ENCODE measurements around the gene PIMREG. TPM values are rescaled to one million over a fixed set of nuclear protein-coding genes. Genes with fewer than 3 reads are reported as not detected.

The PIMREG gene
- not detected in 2 replicates for total RNA-seq (2014; rRNA removed; shearing (Covaris generic); ENCODE audit: low replicate concordance)

GRCh38 chr17:6443692-6444570, at the start of gene PIMREG:
PIMREG (plus strand) TSS chr17:6444455; CDS start chr17:6445111, 656 bp downstream.
- DNase-seq: no peak
- H3K4me3 ChIP-seq (ENCODE audit: low read length): no peak within 1 kb of the TSS
- H4K20me1 ChIP-seq (ENCODE audit: insufficient read depth, low read depth, low read length): peaks cover 8% of the 10 kb centered on the region; the same call in 1 of the 2 replicates
- H3K36me3 ChIP-seq (ENCODE audit: insufficient read depth, low read length): no peaks in the 10 kb centered on the region
- no peak within 1 kb of the TSS for H3K9ac ChIP-seq (ENCODE audit: low read length)
- no peaks in the 10 kb centered on the region for H3K4me1 ChIP-seq (ENCODE audit: low read length)
- H3K79me2 ChIP-seq (ENCODE audit: low read length): no peaks in the 10 kb centered on the region
- H3K9me2 ChIP-seq (replicated peaks; ENCODE audit: insufficient read depth, low read length): no peaks in the 10 kb centered on the region
- H2AFZ ChIP-seq (ENCODE audit: low read length): no peak within 1 kb of the TSS
- H3K27ac ChIP-seq (ENCODE audit: low read length): no peak within 1 kb of the TSS
- H3K4me2 ChIP-seq (ENCODE audit: low read depth, low read length, poor library complexity, severe bottlenecking): no peak within 1 kb of the TSS
- H3K27me3 ChIP-seq (ENCODE audit: low read length): no peaks in the 10 kb centered on the region
- H3K9me3 ChIP-seq (ENCODE audit: low read length): no peaks in the 10 kb centered on the region

GRCh38 chr17:6398955-6399354, 45.3 kb upstream of the PIMREG start:
- no peaks in the 10 kb centered on the region for H3K4me1 ChIP-seq (ENCODE audit: low read length)
- no peak overlapping the region for H3K4me3 ChIP-seq (ENCODE audit: low read length)
- no peak for DNase-seq
- no peak overlapping the region for H3K9ac ChIP-seq (ENCODE audit: low read length)
- no peaks in the 10 kb centered on the region for H3K9me2 ChIP-seq (replicated peaks; ENCODE audit: insufficient read depth, low read length)
- no peaks in the 10 kb centered on the region for H3K9me3 ChIP-seq (ENCODE audit: low read length)
- no peaks in the 10 kb centered on the region for H3K79me2 ChIP-seq (ENCODE audit: low read length)
- no peak overlapping the region for H3K27ac ChIP-seq (ENCODE audit: low read length)
- H3K27me3 ChIP-seq (ENCODE audit: low read length): no peaks in the 10 kb centered on the region
- no peak overlapping the region for H2AFZ ChIP-seq (ENCODE audit: low read length)
- no peaks in the 10 kb centered on the region for H3K36me3 ChIP-seq (ENCODE audit: insufficient read depth, low read length)
- H4K20me1 ChIP-seq (ENCODE audit: insufficient read depth, low read depth, low read length): no peaks in the 10 kb centered on the region
- H3K4me2 ChIP-seq (ENCODE audit: low read depth, low read length, poor library complexity, severe bottlenecking): no peak overlapping the region

GRCh38 chr17:6402258-6402657, 42.0 kb upstream of the PIMREG start:
- Histone ChIP-seq H3K9me2 (replicated peaks; ENCODE audit: insufficient read depth, low read length) (no peaks in the 10 kb centered on the region), H3K4me2 (ENCODE audit: low read depth, low read length, poor library complexity, severe bottlenecking) (no peak overlapping the region), H4K20me1 (ENCODE audit: insufficient read depth, low read depth, low read length) (no peaks in the 10 kb centered on the region), H3K27me3 (ENCODE audit: low read length) (no peaks in the 10 kb centered on the region), H3K4me1 (ENCODE audit: low read length) (no peaks in the 10 kb centered on the region), H2AFZ (ENCODE audit: low read length) (no peak overlapping the region), H3K27ac (ENCODE audit: low read length) (no peak overlapping the region), H3K9ac (ENCODE audit: low read length) (no peak overlapping the region), H3K4me3 (ENCODE audit: low read length) (no peak overlapping the region), H3K36me3 (ENCODE audit: insufficient read depth, low read length) (no peaks in the 10 kb centered on the region), H3K9me3 (ENCODE audit: low read length) (no peaks in the 10 kb centered on the region), H3K79me2 (ENCODE audit: low read length) (no peaks in the 10 kb centered on the region)
- DNase-seq: no peak

- Histone ChIP-seq H3K79me2 (ENCODE audit: low read length) (no peaks in the 10 kb centered on the region), H3K4me3 (ENCODE audit: low read length) (no peak overlapping the region), H2AFZ (ENCODE audit: low read length) (no peak overlapping the region), H3K4me1 (ENCODE audit: low read length) (no peaks in the 10 kb centered on the region), H3K27me3 (ENCODE audit: low read length) (no peaks in the 10 kb centered on the region), H3K9me3 (ENCODE audit: low read length) (no peaks in the 10 kb centered on the region), H3K9ac (ENCODE audit: low read length) (no peak overlapping the region), H4K20me1 (ENCODE audit: insufficient read depth, low read depth, low read length) (no peaks in the 10 kb centered on the region), H3K27ac (ENCODE audit: low read length) (no peak overlapping the region), H3K36me3 (ENCODE audit: insufficient read depth, low read length) (no peaks in the 10 kb centered on the region), H3K9me2 (replicated peaks; ENCODE audit: insufficient read depth, low read length) (no peaks in the 10 kb centered on the region), H3K4me2 (ENCODE audit: low read depth, low read length, poor library complexity, severe bottlenecking) (no peak overlapping the region)
- DNase-seq: no peak
These were observed 36.0 kb upstream of the PIMREG start for GRCh38 chr17:6408276-6408675.

GRCh38 chr17:6408735-6409134, 35.5 kb upstream of the PIMREG start:
- Histone ChIP-seq H3K27me3 (ENCODE audit: low read length) (no peaks in the 10 kb centered on the region), H3K36me3 (ENCODE audit: insufficient read depth, low read length) (no peaks in the 10 kb centered on the region), H3K4me2 (ENCODE audit: low read depth, low read length, poor library complexity, severe bottlenecking) (no peak overlapping the region), H3K4me3 (ENCODE audit: low read length) (no peak overlapping the region), H3K9ac (ENCODE audit: low read length) (no peak overlapping the region), H3K4me1 (ENCODE audit: low read length) (no peaks in the 10 kb centered on the region), H2AFZ (ENCODE audit: low read length) (no peak overlapping the region), H3K9me2 (replicated peaks; ENCODE audit: insufficient read depth, low read length) (no peaks in the 10 kb centered on the region), H3K79me2 (ENCODE audit: low read length) (no peaks in the 10 kb centered on the region), H4K20me1 (ENCODE audit: insufficient read depth, low read depth, low read length) (no peaks in the 10 kb centered on the region), H3K27ac (ENCODE audit: low read length) (no peak overlapping the region), H3K9me3 (ENCODE audit: low read length) (no peaks in the 10 kb centered on the region)
- DNase-seq: no peak

GRCh38 chr17:6413065-6413464, 31.2 kb upstream of the PIMREG start:
- no peak overlapping the region for H3K27ac ChIP-seq (ENCODE audit: low read length)
- H3K4me3 ChIP-seq (ENCODE audit: low read length): no peak overlapping the region
- H3K9ac ChIP-seq (ENCODE audit: low read length): no peak overlapping the region
- H3K36me3 ChIP-seq (ENCODE audit: insufficient read depth, low read length): no peaks in the 10 kb centered on the region
- H3K9me3 ChIP-seq (ENCODE audit: low read length): no peaks in the 10 kb centered on the region
- no peaks in the 10 kb centered on the region for H3K4me1 ChIP-seq (ENCODE audit: low read length)
- H3K4me2 ChIP-seq (ENCODE audit: low read depth, low read length, poor library complexity, severe bottlenecking): no peak overlapping the region
- no peaks in the 10 kb centered on the region for H3K27me3 ChIP-seq (ENCODE audit: low read length)
- H2AFZ ChIP-seq (ENCODE audit: low read length): no peak overlapping the region
- H3K9me2 ChIP-seq (replicated peaks; ENCODE audit: insufficient read depth, low read length): no peaks in the 10 kb centered on the region
- no peaks in the 10 kb centered on the region for H3K79me2 ChIP-seq (ENCODE audit: low read length)
- DNase-seq: peak; percentile 84
- H4K20me1 ChIP-seq (ENCODE audit: insufficient read depth, low read depth, low read length): no peaks in the 10 kb centered on the region

GRCh38 chr17:6415616-6416015, 28.6 kb upstream of the PIMREG start:
- no peak for DNase-seq
- no peak overlapping the region for H3K27ac ChIP-seq (ENCODE audit: low read length)

GRCh38 chr17:6420173-6420641, 24.0 kb upstream of the PIMREG start:
- H2AFZ ChIP-seq (ENCODE audit: low read length): no peak overlapping the region
- no peaks in the 10 kb centered on the region for H3K9me3 ChIP-seq (ENCODE audit: low read length)
- H3K4me1 ChIP-seq (ENCODE audit: low read length): no peaks in the 10 kb centered on the region
- no peak overlapping the region for H3K27ac ChIP-seq (ENCODE audit: low read length)
- DNase-seq: peak; percentile 47
- H3K79me2 ChIP-seq (ENCODE audit: low read length): no peaks in the 10 kb centered on the region
- no peak overlapping the region for H3K9ac ChIP-seq (ENCODE audit: low read length)
- no peak overlapping the region for H3K4me2 ChIP-seq (ENCODE audit: low read depth, low read length, poor library complexity, severe bottlenecking)
- no peaks in the 10 kb centered on the region for H3K9me2 ChIP-seq (replicated peaks; ENCODE audit: insufficient read depth, low read length)
- H3K4me3 ChIP-seq (ENCODE audit: low read length): no peak overlapping the region
- H3K27me3 ChIP-seq (ENCODE audit: low read length): no peaks in the 10 kb centered on the region
- no peaks in the 10 kb centered on the region for H3K36me3 ChIP-seq (ENCODE audit: insufficient read depth, low read length)
- H4K20me1 ChIP-seq (ENCODE audit: insufficient read depth, low read depth, low read length): no peaks in the 10 kb centered on the region

More at GRCh38 chr17:6415616-6416015, 28.6 kb upstream of the PIMREG start:
- Histone ChIP-seq H3K4me1 (ENCODE audit: low read length) (no peaks in the 10 kb centered on the region), H3K9ac (ENCODE audit: low read length) (no peak overlapping the region), H3K4me2 (ENCODE audit: low read depth, low read length, poor library complexity, severe bottlenecking) (no peak overlapping the region), H4K20me1 (ENCODE audit: insufficient read depth, low read depth, low read length) (no peaks in the 10 kb centered on the region), H3K79me2 (ENCODE audit: low read length) (no peaks in the 10 kb centered on the region), H3K27me3 (ENCODE audit: low read length) (no peaks in the 10 kb centered on the region), H3K36me3 (ENCODE audit: insufficient read depth, low read length) (no peaks in the 10 kb centered on the region), H3K4me3 (ENCODE audit: low read length) (no peak overlapping the region), H3K9me3 (ENCODE audit: low read length) (no peaks in the 10 kb centered on the region), H3K9me2 (replicated peaks; ENCODE audit: insufficient read depth, low read length) (no peaks in the 10 kb centered on the region), H2AFZ (ENCODE audit: low read length) (no peak overlapping the region)

Data from Karpas-422 (cell line).